Tibial artery (tissue), 4 donors: ENCODE data around the gene TTC16.

ENCODE experiments used
- DNase-seq, 2 donors: peaks; one replicate each; pipeline ENCODE4 v3.0.0-alpha.2; 2019
- H3K27ac ChIP-seq, 2 donors: fragments of 200-600 bp; sonication (generic) in 1 of 2; 1 replicate in 1 of 2; 2 replicates in 1 of 2; pipeline ENCODE4 v1.5.1; 2018 to 2019; ENCODE audit warnings: mild to moderate bottlenecking in 1 of 2
- H3K27me3 ChIP-seq, 2 donors: fragments of 200-600 bp; sonication (generic) in 1 of 2; one replicate each; pipeline versions ENCODE4 v1.5.1 to v1.6.0; 2016 to 2019
- H3K36me3 ChIP-seq, 3 donors: fragments of 200-600 bp; sonication (generic) in 2 of 3; one replicate each; pipeline ENCODE4 v1.5.1; 2016 to 2019; ENCODE audit warnings: mild to moderate bottlenecking in 2 of 3
- H3K4me1 ChIP-seq, 4 donors: fragments of 200-600 bp; sonication (generic) in 2 of 4; 1 replicate in 3 of 4; 2 replicates in 1 of 4; pipeline ENCODE4 v1.5.1; 2016 to 2019
- H3K4me3 ChIP-seq, 2 donors: fragments of 200-600 bp; sonication (generic) in 1 of 2; 1 replicate in 1 of 2; 2 replicates in 1 of 2; pipeline ENCODE4 v1.5.1; 2018 to 2019; ENCODE audit warnings: mild to moderate bottlenecking in 2 of 2
- H3K9me3 ChIP-seq, 3 donors: fragments of 200-600 bp; sonication (generic) in 1 of 3; one replicate each; pipeline ENCODE4 v1.5.1; 2016 to 2019
- intact Hi-C: fragments of 100-400 bp; cut with DNase I; formaldehyde crosslinking; loops from one replicate; pipeline ENCODE4 v1.15.0; 2023; ENCODE audit warnings: low total_unique reads
- TF ChIP-seq, protein P1 (sequence below), 2 experiments: fragments of 200-600 bp in 1 of 2; fragments of 450-650 bp in 1 of 2; IDR thresholded peaks; one replicate each; pipeline ENCODE4 v1.5.1; 2017 to 2019; ENCODE audit warnings: antibody characterized with exemption in 2 of 2, mild to moderate bottlenecking in 1 of 2, moderate library complexity in 1 of 2

TTC16 gene

DNA sequence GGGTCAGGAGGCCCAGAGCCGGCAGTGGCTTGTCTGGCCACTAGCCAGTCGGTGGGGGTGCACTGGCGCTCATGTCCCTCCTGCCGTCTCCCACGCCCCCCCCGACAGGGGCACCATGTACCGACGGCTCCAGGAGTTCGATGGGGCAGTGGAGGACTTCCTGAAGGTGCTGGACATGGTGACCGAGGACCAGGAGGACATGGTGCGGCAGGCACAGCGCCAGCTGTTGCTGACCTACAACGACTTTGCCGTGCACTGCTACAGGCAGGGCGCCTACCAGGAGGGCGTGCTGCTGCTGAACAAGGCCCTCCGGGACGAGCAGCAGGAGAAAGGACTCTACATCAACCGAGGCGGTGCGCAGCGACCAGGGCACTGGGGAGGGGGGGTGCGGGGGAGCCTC, 8.1 kb downstream of the TTC16 start:
- H3K4me1 ChIP-seq, result peaks cover 0 to 11% (median 7%) of the 10 kb centered on the region in 4 donors
- TF ChIP-seq, protein P1, sequence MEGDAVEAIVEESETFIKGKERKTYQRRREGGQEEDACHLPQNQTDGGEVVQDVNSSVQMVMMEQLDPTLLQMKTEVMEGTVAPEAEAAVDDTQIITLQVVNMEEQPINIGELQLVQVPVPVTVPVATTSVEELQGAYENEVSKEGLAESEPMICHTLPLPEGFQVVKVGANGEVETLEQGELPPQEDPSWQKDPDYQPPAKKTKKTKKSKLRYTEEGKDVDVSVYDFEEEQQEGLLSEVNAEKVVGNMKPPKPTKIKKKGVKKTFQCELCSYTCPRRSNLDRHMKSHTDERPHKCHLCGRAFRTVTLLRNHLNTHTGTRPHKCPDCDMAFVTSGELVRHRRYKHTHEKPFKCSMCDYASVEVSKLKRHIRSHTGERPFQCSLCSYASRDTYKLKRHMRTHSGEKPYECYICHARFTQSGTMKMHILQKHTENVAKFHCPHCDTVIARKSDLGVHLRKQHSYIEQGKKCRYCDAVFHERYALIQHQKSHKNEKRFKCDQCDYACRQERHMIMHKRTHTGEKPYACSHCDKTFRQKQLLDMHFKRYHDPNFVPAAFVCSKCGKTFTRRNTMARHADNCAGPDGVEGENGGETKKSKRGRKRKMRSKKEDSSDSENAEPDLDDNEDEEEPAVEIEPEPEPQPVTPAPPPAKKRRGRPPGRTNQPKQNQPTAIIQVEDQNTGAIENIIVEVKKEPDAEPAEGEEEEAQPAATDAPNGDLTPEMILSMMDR (IDR thresholded peaks at IDR 0.05), result no peak
- no peaks in the 10 kb centered on the region for H3K9me3 ChIP-seq
- peaks cover 0 to 24% of the 10 kb centered on the region in 2 donors for H3K27me3 ChIP-seq
- DNase-seq, result no peak
- H3K36me3 ChIP-seq, result no peaks in the 10 kb centered on the region
- H3K4me3 ChIP-seq, result no peak overlapping the region
- intact Hi-C loops, result loop anchor here (5.0 kb wide), 1 partner anchor 222 kb away; no protein-coding TSS in a partner anchor
- no peak overlapping the region for H3K27ac ChIP-seq

DNA sequence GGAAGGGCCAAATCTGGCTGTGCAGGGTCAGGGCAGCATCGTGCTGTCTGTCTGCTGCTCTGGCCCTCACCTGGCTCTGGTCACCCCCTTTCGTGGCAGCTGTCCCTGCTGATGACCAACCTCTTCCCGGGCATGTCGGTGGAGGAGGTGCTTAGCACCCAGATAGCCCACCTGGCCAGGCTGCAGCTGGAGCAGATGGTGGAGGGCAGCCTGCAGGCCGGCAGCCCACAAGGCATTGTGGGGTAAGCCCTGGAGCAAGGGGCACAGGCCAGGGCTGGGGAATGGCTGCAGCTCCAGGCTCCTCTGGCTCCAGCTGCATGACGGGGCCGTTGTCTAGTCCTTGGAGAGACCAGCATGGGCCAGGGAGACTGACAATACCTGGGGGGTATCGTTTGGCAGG, 11.0 kb downstream of the TTC16 start:
- TF ChIP-seq, protein P1 (IDR thresholded peaks at IDR 0.05), result no peak
- Histone ChIP-seq H3K4me3 (no peak overlapping the region), H3K4me1 (peaks cover 0 to 11% (median 7%) of the 10 kb centered on the region in 4 donors), H3K9me3 (no peaks in the 10 kb centered on the region), H3K27me3 (peaks cover 0 to 18% of the 10 kb centered on the region in 2 donors), H3K27ac (no peak overlapping the region), H3K36me3 (peaks cover 0 to 12% (median 11%) of the 10 kb centered on the region in 3 donors)
- DNase-seq, result no peak
- intact Hi-C loops, result no loop called here

DNA sequence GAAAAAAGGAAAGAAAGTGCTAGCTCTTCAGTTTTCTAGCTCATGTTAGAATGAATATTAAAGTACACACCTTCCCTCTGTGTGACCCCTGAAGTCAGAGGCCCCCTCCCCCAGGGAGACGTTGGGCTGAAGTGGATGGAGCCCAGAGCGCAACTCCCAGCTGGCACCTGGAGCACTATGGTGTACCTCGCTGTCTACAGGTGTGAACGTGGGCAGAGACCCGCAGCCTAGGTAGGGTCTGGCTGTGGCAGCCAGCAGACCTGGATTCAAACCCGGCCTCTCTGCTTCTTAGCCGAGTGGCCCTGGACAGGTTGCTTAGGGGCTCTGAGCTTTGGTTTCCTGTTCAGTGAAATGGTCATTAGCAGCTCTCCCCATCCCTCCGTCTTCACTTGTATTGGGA, 12.9 kb downstream of the TTC16 start:
- TF ChIP-seq, protein P1 (IDR thresholded peaks at IDR 0.05), result no peak
- Histone ChIP-seq H3K4me3 (no peak overlapping the region), H3K36me3 (peaks cover 0 to 27% (median 21%) of the 10 kb centered on the region in 3 donors), H3K4me1 (peaks cover 0 to 14% (median 6%) of the 10 kb centered on the region in 4 donors), H3K27ac (no peak overlapping the region), H3K9me3 (no peaks in the 10 kb centered on the region), H3K27me3 (peaks cover 0 to 11% of the 10 kb centered on the region in 2 donors)
- DNase-seq, result no peak
- intact Hi-C loops, result no loop called here

DNA sequence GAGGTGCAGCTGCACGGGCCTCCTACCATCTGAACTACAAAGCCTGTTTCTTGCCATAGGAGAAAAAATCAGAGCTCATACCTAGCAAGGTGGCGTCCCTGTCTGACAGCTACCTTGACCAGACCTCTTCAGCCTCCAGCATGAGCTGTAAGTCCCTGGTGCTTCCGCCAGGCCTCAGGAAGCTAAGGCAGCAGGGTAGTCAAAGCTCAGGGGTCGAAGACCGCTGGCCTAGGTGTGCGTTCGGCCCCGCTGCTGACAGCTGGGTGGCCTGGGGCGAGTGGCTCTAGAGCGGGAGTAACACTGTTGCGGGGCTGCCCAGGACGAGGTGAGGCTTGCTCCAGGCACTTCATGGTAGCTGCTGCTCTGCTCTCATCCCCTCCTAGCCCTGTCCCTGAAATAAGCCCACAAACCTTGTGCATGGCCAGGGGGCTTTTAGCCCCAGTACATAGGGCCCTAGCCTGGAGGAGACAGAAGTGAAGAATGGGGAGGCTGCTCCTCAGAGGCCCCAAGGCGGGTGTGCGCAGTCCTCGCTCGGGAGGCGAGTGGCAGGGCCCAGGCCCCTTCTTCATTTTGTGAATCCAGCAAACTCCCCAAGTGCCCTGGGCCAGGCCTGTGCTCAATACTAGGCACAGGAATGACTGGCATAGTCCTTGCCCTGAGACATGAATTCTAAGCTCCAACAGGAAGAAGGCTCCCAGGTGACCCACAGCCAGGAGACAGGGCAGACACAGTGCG, 13.8 kb downstream of the TTC16 start:
- Histone ChIP-seq H3K27me3 (peaks cover 0 to 3% of the 10 kb centered on the region in 2 donors), H3K27ac (no peak overlapping the region), H3K9me3 (no peaks in the 10 kb centered on the region), H3K36me3 (peaks cover 0 to 27% (median 21%) of the 10 kb centered on the region in 3 donors), H3K4me1 (peaks cover 0 to 16% (median 7%) of the 10 kb centered on the region in 4 donors), H3K4me3 (no peak overlapping the region)
- intact Hi-C loops, result no loop called here
- no peak for DNase-seq
- TF ChIP-seq, protein P1 (IDR thresholded peaks at IDR 0.05), result no peak

DNA sequence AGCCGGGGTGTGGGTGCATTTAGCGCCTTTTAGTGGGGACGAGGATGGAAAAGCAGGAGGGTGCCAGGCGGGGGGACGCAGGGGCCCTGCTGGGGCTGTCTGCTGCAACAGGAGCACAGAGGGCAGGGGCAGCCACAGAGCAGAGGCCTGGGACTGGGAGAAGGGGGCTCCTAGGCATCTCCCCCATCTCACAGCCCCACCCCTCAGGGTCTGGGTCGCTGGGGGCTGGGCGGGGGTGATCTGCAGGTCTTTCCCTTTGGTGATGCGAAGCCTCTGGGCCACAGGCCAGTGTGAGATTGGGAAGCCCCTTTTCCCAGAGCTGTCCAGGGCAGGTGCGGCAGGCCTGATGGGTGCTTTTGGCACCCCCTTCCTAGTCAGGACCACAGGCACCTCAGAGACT, 14.4 kb downstream of the TTC16 start:
- intact Hi-C loops, result no loop called here
- DNase-seq, result no peak
- TF ChIP-seq, protein P1 (IDR thresholded peaks at IDR 0.05), result no peak

More for the DNA sequence above, 14.4 kb downstream of the TTC16 start:
- peaks cover 0 to 27% (median 21%) of the 10 kb centered on the region in 3 donors for H3K36me3 ChIP-seq
- H3K4me3 ChIP-seq, result no peak overlapping the region
- no peak overlapping the region for H3K27ac ChIP-seq
- H3K9me3 ChIP-seq, result no peaks in the 10 kb centered on the region
- no peaks in the 10 kb centered on the region for H3K27me3 ChIP-seq
- H3K4me1 ChIP-seq, result peaks cover 0 to 13% (median 7%) of the 10 kb centered on the region in 4 donors
